AG04450 (cell line): ENCODE measurements around the gene PGRMC2. TPM values are rescaled to one million over a fixed set of nuclear protein-coding genes. Genes with fewer than 3 reads are reported as not detected.

Source experiments
- CTCF ChIA-PET: fragments of 300-600, 350-600 bp; formaldehyde crosslinking; extraction: SDS; loops from one replicate; lab custom pipeline; 2022; ENCODE audit warnings: antibody characterized with exemption, inconsistent platforms; lab: Charles Lee
- POLR2A ChIA-PET: fragments of 350-600 bp; formaldehyde crosslinking; extraction: SDS; loops from one replicate; lab custom pipeline; 2021; ENCODE audit warnings: antibody characterized with exemption, inconsistent platforms; lab: Yijun Ruan, JAX
- DNase-seq: peaks from one replicate; pipeline ENCODE4 v3.0.0-alpha.2; 2011; ENCODE audit warnings: low read depth, low spot score
- H3K27ac ChIP-seq: one replicate; pipeline ENCODE4 v1.5.1; 2012; ENCODE audit warnings: low read depth, low read length, control low read depth
- H3K27me3 ChIP-seq: one replicate; pipeline ENCODE4 v1.6.0; 2012; ENCODE audit warnings: low read length; ENCODE audit not compliant: control insufficient read depth, insufficient read depth
- H3K4me3 ChIP-seq: 2 replicates; pipeline ENCODE4 v1.5.1; 2011; ENCODE audit warnings: mild to moderate bottlenecking, low read depth, low read length, control low read depth
- H3K9me3 ChIP-seq: 2 replicates; pipeline ENCODE4 v1.5.1; 2012; ENCODE audit warnings: low read length; ENCODE audit not compliant: control insufficient read depth, insufficient read depth
- polyA plus RNA-seq: library from polyadenylated mRNA; depleted of rRNA; stranded (reverse); fragments of >200 nt; gene quantifications from 2 replicates; pipeline ENCODE4 v1.2.3, GENCODE V29; 2011
- TF ChIP-seq, protein P1 (sequence below): IDR thresholded peaks from 2 replicates; pipeline ENCODE4 v1.5.1; 2011; ENCODE audit warnings: low read depth, low read length, control low read depth, inconsistent platforms

PGRMC2 gene
- polyA plus RNA-seq, 1 experiment = 50.9 TPM

GRCh38 chr4:128303986-128304385 is 16.4 kb upstream of the PGRMC2 start:
- no peak overlapping the region for H3K27ac ChIP-seq
- ChIA-PET POLR2A (no interaction called here), CTCF (interaction anchor here (1.4 kb wide), 1 partner anchor 19 kb away, joined by 3 read pairs; no protein-coding TSS in a partner anchor)
- H3K27me3 ChIP-seq = no peaks in the 10 kb centered on the region
- H3K9me3 ChIP-seq = no peaks in the 10 kb centered on the region
- H3K4me3 ChIP-seq = no peak overlapping the region
- DNase-seq = no peak
- TF ChIP-seq, protein P1, sequence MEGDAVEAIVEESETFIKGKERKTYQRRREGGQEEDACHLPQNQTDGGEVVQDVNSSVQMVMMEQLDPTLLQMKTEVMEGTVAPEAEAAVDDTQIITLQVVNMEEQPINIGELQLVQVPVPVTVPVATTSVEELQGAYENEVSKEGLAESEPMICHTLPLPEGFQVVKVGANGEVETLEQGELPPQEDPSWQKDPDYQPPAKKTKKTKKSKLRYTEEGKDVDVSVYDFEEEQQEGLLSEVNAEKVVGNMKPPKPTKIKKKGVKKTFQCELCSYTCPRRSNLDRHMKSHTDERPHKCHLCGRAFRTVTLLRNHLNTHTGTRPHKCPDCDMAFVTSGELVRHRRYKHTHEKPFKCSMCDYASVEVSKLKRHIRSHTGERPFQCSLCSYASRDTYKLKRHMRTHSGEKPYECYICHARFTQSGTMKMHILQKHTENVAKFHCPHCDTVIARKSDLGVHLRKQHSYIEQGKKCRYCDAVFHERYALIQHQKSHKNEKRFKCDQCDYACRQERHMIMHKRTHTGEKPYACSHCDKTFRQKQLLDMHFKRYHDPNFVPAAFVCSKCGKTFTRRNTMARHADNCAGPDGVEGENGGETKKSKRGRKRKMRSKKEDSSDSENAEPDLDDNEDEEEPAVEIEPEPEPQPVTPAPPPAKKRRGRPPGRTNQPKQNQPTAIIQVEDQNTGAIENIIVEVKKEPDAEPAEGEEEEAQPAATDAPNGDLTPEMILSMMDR = no peak

DNA sequence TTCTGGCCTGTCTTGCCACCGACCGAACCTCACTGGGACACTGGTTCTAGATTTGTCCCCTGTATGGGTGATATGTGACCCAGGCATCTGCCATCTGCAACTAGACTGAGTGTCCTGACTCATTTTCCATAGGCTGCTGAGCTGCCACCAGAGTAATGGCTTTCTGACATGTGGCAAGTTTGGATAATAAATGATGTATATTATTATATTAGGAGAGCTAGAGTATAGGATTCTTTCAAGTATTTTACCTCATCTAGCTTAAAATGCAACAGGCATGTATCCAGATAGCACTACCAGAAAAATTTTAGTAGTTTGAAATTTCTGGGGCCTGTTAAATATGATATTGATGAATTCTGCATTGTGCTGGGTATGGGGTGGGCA is 15.8 kb upstream of the PGRMC2 start:
- H3K4me3 ChIP-seq = no peak overlapping the region
- ChIA-PET POLR2A (no interaction called here), CTCF (no interaction called here)
- no peak overlapping the region for H3K27ac ChIP-seq
- TF ChIP-seq, protein P1 = no peak
- DNase-seq = no peak
- no peaks in the 10 kb centered on the region for H3K27me3 ChIP-seq
- H3K9me3 ChIP-seq = no peaks in the 10 kb centered on the region

DNA sequence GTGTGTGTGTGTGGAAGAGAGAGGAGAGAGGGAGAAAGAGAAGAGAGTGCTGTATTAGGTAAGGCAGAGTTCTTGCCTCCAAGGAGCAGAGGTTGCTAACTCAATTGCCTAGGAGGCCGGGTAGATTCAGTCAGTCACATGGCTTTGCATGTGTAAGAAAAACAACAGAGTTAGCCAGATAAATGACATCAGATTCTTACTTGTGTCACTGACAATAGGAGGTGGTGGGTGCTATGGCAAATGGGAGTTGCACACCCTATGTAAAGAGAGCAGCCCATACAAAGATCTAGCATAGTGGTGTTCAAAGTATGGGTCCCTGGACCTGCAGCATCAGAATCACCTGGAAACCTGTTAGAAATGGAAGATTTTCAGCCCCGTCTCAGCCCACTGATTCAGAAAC is 14.4 kb upstream of the PGRMC2 start:
- Histone ChIP-seq H3K27ac (no peak overlapping the region), H3K9me3 (no peaks in the 10 kb centered on the region), H3K4me3 (no peak overlapping the region), H3K27me3 (no peaks in the 10 kb centered on the region)
- POLR2A ChIA-PET = no interaction called here
- CTCF ChIA-PET = no interaction called here
- DNase-seq = no peak
- TF ChIP-seq, protein P1 = no peak

- H3K27ac ChIP-seq = no peak overlapping the region
- POLR2A ChIA-PET = interaction anchor here (1.0 kb wide), 1 partner anchor 12 kb away, joined by 3 read pairs; the partner anchor contains the start of gene PGRMC2
- no peak for DNase-seq
These were observed 12.2 kb upstream of the PGRMC2 start for GRCh38 chr4:128299848-128300247.

DNA sequence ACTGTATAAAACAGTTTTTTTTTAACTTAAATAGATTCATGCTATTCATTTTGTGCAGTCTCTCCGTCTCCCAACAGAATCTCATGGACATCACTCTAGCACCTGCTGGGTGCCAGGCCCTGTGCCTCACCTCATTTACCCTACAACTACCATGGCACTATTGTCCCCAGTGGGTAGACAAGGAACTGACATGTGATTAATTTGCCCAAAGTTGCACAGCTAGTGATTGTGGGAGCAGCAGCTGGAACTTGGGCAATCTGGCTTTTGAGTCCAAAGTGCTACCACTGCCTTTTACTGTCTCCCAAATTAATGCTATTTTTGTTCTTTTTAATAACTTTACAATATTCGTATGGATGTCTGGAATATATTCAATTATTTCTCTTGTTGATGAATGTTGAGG is 11.2 kb upstream of the PGRMC2 start:
- H3K27ac ChIP-seq = no peak overlapping the region
- TF ChIP-seq, protein P1 = no peak
- no peaks in the 10 kb centered on the region for H3K27me3 ChIP-seq
- ChIA-PET CTCF (no interaction called here), POLR2A (no interaction called here)
- DNase-seq = no peak
- H3K4me3 ChIP-seq = no peak overlapping the region
- no peaks in the 10 kb centered on the region for H3K9me3 ChIP-seq

More at GRCh38 chr4:128299848-128300247, 12.2 kb upstream of the PGRMC2 start:
- TF ChIP-seq, protein P1 = no peak
- Histone ChIP-seq H3K4me3 (no peak overlapping the region), H3K9me3 (no peaks in the 10 kb centered on the region), H3K27me3 (no peaks in the 10 kb centered on the region)
- CTCF ChIA-PET = no interaction called here
